Liver (tissue), 9 donors: ENCODE results near the gene ASIC5. TPM values are rescaled to one million over a fixed set of nuclear protein-coding genes. Genes with fewer than 3 reads are reported as not detected.

Experiments used
- DNase-seq: peaks from one replicate; pipeline ENCODE4 v3.0.0-alpha.2; 2017; ENCODE audit warnings: low spot score
- H3K27ac ChIP-seq, 2 donors: one replicate each; pipeline ENCODE4 v1.7.0; 2013; ENCODE audit warnings: inconsistent platforms in 2 of 2, low read length in 2 of 2, control low read depth in 1 of 2, low read depth in 1 of 2, mild to moderate bottlenecking in 1 of 2
- H3K27me3 ChIP-seq, 4 donors: one replicate each; pipeline versions ENCODE4 v1.6.1 to v1.7.0; 2013; ENCODE audit warnings: low read length in 3 of 4, inconsistent platforms in 1 of 4, mild to moderate bottlenecking in 1 of 4, moderate library complexity in 1 of 4; ENCODE audit not compliant: control insufficient read depth in 4 of 4, insufficient read depth in 4 of 4
- H3K36me3 ChIP-seq, 4 donors: one replicate each; pipeline versions ENCODE4 v1.6.1 to v1.7.0; 2013; ENCODE audit warnings: low read length in 3 of 4, mild to moderate bottlenecking in 3 of 4, low read depth in 1 of 4, moderate library complexity in 1 of 4; ENCODE audit not compliant: control insufficient read depth in 4 of 4, insufficient read depth in 3 of 4
- H3K4me1 ChIP-seq, 4 donors: one replicate each; pipeline versions ENCODE4 v1.6.1 to v1.7.0; 2013; ENCODE audit warnings: low read length in 3 of 4, mild to moderate bottlenecking in 3 of 4, moderate library complexity in 1 of 4; ENCODE audit not compliant: control insufficient read depth in 4 of 4, insufficient read depth in 4 of 4
- H3K4me3 ChIP-seq, 3 donors: one replicate each; pipeline versions ENCODE4 v1.6.1 to v1.7.0; 2013; ENCODE audit warnings: low read length in 3 of 3, control low read depth in 1 of 3, low read depth in 1 of 3, mild to moderate bottlenecking in 1 of 3
- H3K9ac ChIP-seq, 2 donors: one replicate each; pipeline ENCODE4 v1.7.0; 2013; ENCODE audit warnings: low read length in 2 of 2, mild to moderate bottlenecking in 2 of 2, moderate library complexity in 2 of 2, control low read depth in 1 of 2, low read depth in 1 of 2
- H3K9me3 ChIP-seq, 4 donors: one replicate each; pipeline versions ENCODE4 v1.6.1 to v1.7.0; 2013; ENCODE audit warnings: low read length in 3 of 4; ENCODE audit not compliant: control insufficient read depth in 4 of 4
- ATF3 ChIP-seq: IDR thresholded peaks from 2 replicates; pipeline ENCODE4 v1.6.1; 2016; ENCODE audit warnings: antibody characterized with exemption
- EGR1 ChIP-seq, 2 donors: IDR thresholded peaks; 2 replicates each; pipeline ENCODE4 v1.6.1; 2016 to 2018; ENCODE audit warnings: antibody characterized with exemption in 2 of 2, low read depth in 2 of 2
- FOXA1 ChIP-seq: IDR thresholded peaks from 2 replicates; pipeline ENCODE4 v1.6.1; 2016; ENCODE audit warnings: antibody characterized with exemption
- FOXA2 ChIP-seq: IDR thresholded peaks from 2 replicates; pipeline ENCODE4 v1.6.1; 2016; ENCODE audit warnings: antibody characterized with exemption
- GABPA ChIP-seq, 2 donors: IDR thresholded peaks in 1 of 2; conservative IDR thresholded peaks in 1 of 2; 2 replicates each; pipeline ENCODE4 v1.6.1; 2016; ENCODE audit warnings: antibody characterized with exemption in 2 of 2, mild to moderate bottlenecking in 1 of 2, moderate library complexity in 1 of 2
- HNF4A ChIP-seq, 2 donors: conservative IDR thresholded peaks; 2 replicates each; pipeline ENCODE4 v1.6.1; 2016; ENCODE audit warnings: antibody characterized with exemption in 2 of 2, mild to moderate bottlenecking in 2 of 2
- HNF4G ChIP-seq: IDR thresholded peaks from 2 replicates; pipeline ENCODE4 v1.6.1; 2016; ENCODE audit warnings: antibody characterized with exemption
- JUND ChIP-seq, 2 donors: IDR thresholded peaks; 2 replicates each; pipeline ENCODE4 v1.6.1; 2016; ENCODE audit warnings: antibody characterized with exemption in 2 of 2
- NR2F2 ChIP-seq: IDR thresholded peaks from 2 replicates; pipeline ENCODE4 v1.6.1; 2016; ENCODE audit warnings: antibody characterized with exemption
- RAD21 ChIP-seq, 2 donors: IDR thresholded peaks; 2 replicates each; pipeline ENCODE4 v1.6.1; 2016; ENCODE audit warnings: antibody characterized with exemption in 2 of 2, mild to moderate bottlenecking in 2 of 2
- RXRA ChIP-seq, 2 donors: IDR thresholded peaks; 2 replicates each; pipeline ENCODE4 v1.6.1; 2017 to 2018; ENCODE audit warnings: antibody characterized with exemption in 2 of 2, mild to moderate bottlenecking in 1 of 2
- SP1 ChIP-seq: IDR thresholded peaks from 2 replicates; pipeline ENCODE4 v1.6.1; 2018; ENCODE audit warnings: antibody characterized with exemption, mild to moderate bottlenecking
- TAF1 ChIP-seq: conservative IDR thresholded peaks from 2 replicates; pipeline ENCODE4 v1.6.1; 2016; ENCODE audit warnings: antibody characterized with exemption, mild to moderate bottlenecking
- YY1 ChIP-seq: IDR thresholded peaks from 2 replicates; pipeline ENCODE4 v1.6.1; 2016; ENCODE audit warnings: antibody characterized with exemption, mild to moderate bottlenecking
- ZBTB33 ChIP-seq: IDR thresholded peaks from 2 replicates; pipeline ENCODE4 v1.6.1; 2016; ENCODE audit warnings: antibody characterized with exemption
- WGBS: extraction: QIAGEN DNeasy Blood & Tissue Kit; methylation state at CpG from one replicate; pipeline ENCODE4 v1.1.7; 2013; 5-methylcytosine and 5-hydroxymethylcytosine counted together
- polyA plus RNA-seq, 2 donors: library from polyadenylated mRNA; stranded (reverse) in 1 of 2; unstranded in 1 of 2; fragments of 200-250 nt in 1 of 2; fragments of >200 nt in 1 of 2; fragmentation: Nextera tagmentation in 1 of 2; extraction: Ambion mirVana in 1 of 2; gene quantifications; one replicate each; pipeline versions ENCODE4 v1.2.1 to v1.2.3, GENCODE V29; 2013 to 2015
- total RNA-seq, 2 donors: library from RNA; depleted of rRNA; stranded (reverse); fragments of >200 nt; gene quantifications; one replicate each; pipeline ENCODE4 v1.2.3, GENCODE V29; 2014
- TF ChIP-seq, protein P1 (sequence below): fragments of 150-350 bp; IDR thresholded peaks from 2 replicates; pipeline ENCODE4 v1.5.1; 2017; ENCODE audit warnings: improper control_type of control experiment, low read depth, low read length; ENCODE audit not compliant: missing input control
- TF ChIP-seq, protein P2 (sequence below): IDR thresholded peaks from 2 replicates; pipeline ENCODE4 v1.6.1; 2016; ENCODE audit warnings: antibody characterized with exemption, mild to moderate bottlenecking
- TF ChIP-seq, protein P3 (sequence below): IDR thresholded peaks from 2 replicates; pipeline ENCODE4 v1.6.1; 2016; ENCODE audit warnings: antibody characterized with exemption
- donor health status: healthy.
- donor health status: healthy.
- donor health status: healthy.
- donor health status: healthy.
- donor health status: healthy.

ASIC5 gene
- total and polyA plus RNA-seq, 4 donors, result not detected

GRCh38 chr4:155887045-155887444 lies 21.0 kb upstream of the ASIC5 start:
- no peaks in the 10 kb centered on the region for H3K27me3 ChIP-seq
- TF ChIP-seq RXRA (IDR thresholded peaks at IDR 0.05) (no peak), FOXA1 (no peak), YY1 (no peak), HNF4G (no peak), TAF1 (no peak), NR2F2 (no peak), SP1 (no peak), FOXA2 (no peak), EGR1 (IDR thresholded peaks at IDR 0.05; ENCODE audit: low read depth in 2 of 2) (no peak), RAD21 (IDR thresholded peaks at IDR 0.05) (no peak), JUND (IDR thresholded peaks at IDR 0.05) (no peak), ATF3 (no peak), ZBTB33 (no peak), HNF4A (conservative IDR thresholded peaks at IDR 0.05) (no peak)
- TF ChIP-seq, protein P1, sequence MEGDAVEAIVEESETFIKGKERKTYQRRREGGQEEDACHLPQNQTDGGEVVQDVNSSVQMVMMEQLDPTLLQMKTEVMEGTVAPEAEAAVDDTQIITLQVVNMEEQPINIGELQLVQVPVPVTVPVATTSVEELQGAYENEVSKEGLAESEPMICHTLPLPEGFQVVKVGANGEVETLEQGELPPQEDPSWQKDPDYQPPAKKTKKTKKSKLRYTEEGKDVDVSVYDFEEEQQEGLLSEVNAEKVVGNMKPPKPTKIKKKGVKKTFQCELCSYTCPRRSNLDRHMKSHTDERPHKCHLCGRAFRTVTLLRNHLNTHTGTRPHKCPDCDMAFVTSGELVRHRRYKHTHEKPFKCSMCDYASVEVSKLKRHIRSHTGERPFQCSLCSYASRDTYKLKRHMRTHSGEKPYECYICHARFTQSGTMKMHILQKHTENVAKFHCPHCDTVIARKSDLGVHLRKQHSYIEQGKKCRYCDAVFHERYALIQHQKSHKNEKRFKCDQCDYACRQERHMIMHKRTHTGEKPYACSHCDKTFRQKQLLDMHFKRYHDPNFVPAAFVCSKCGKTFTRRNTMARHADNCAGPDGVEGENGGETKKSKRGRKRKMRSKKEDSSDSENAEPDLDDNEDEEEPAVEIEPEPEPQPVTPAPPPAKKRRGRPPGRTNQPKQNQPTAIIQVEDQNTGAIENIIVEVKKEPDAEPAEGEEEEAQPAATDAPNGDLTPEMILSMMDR, result no peak
- TF ChIP-seq, protein P2, sequence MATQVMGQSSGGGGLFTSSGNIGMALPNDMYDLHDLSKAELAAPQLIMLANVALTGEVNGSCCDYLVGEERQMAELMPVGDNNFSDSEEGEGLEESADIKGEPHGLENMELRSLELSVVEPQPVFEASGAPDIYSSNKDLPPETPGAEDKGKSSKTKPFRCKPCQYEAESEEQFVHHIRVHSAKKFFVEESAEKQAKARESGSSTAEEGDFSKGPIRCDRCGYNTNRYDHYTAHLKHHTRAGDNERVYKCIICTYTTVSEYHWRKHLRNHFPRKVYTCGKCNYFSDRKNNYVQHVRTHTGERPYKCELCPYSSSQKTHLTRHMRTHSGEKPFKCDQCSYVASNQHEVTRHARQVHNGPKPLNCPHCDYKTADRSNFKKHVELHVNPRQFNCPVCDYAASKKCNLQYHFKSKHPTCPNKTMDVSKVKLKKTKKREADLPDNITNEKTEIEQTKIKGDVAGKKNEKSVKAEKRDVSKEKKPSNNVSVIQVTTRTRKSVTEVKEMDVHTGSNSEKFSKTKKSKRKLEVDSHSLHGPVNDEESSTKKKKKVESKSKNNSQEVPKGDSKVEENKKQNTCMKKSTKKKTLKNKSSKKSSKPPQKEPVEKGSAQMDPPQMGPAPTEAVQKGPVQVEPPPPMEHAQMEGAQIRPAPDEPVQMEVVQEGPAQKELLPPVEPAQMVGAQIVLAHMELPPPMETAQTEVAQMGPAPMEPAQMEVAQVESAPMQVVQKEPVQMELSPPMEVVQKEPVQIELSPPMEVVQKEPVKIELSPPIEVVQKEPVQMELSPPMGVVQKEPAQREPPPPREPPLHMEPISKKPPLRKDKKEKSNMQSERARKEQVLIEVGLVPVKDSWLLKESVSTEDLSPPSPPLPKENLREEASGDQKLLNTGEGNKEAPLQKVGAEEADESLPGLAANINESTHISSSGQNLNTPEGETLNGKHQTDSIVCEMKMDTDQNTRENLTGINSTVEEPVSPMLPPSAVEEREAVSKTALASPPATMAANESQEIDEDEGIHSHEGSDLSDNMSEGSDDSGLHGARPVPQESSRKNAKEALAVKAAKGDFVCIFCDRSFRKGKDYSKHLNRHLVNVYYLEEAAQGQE, result no peak
- no peak overlapping the region for H3K4me3 ChIP-seq
- H3K9me3 ChIP-seq, result no peaks in the 10 kb centered on the region
- peaks cover 6 to 55% (median 40%) of the 10 kb centered on the region in 4 donors for H3K4me1 ChIP-seq
- no peak overlapping the region for H3K9ac ChIP-seq
- no peak for DNase-seq
- peak overlapping the region; percentile 23 to 48 for H3K27ac ChIP-seq
- 54% methylated on average over 1 of the region's 1 CpG for WGBS
- no peaks in the 10 kb centered on the region for H3K36me3 ChIP-seq

- TF ChIP-seq, protein P3, sequence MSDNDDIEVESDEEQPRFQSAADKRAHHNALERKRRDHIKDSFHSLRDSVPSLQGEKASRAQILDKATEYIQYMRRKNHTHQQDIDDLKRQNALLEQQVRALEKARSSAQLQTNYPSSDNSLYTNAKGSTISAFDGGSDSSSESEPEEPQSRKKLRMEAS, result peak; percentile 17
- TF ChIP-seq ATF3, result no peak
- TF ChIP-seq HNF4A (conservative IDR thresholded peaks at IDR 0.05), result peak; percentile 42 to 66
- TF ChIP-seq, protein P2, result no peak
- no peak for TF ChIP-seq EGR1 (IDR thresholded peaks at IDR 0.05; ENCODE audit: low read depth in 2 of 2)
- no peak for TF ChIP-seq FOXA1
- TF ChIP-seq TAF1, result peak; percentile 46
- TF ChIP-seq RXRA (IDR thresholded peaks at IDR 0.05), result peak; percentile 39 to 54
- peak in 1 of 2 donors; percentile 13 for TF ChIP-seq JUND (IDR thresholded peaks at IDR 0.05)
- TF ChIP-seq NR2F2, result no peak
- no peak for TF ChIP-seq GABPA (IDR thresholded peaks at IDR 0.05 in 1 of 2, conservative IDR thresholded peaks at IDR 0.05 in 1 of 2)
- TF ChIP-seq RAD21 (IDR thresholded peaks at IDR 0.05), result no peak
- TF ChIP-seq SP1, result peak; percentile 35
- TF ChIP-seq FOXA2, result peak; percentile 27
- 30% methylated on average over 6 of the region's 6 CpGs for WGBS
Measured at GRCh38 chr4:155885666-155886065, 19.6 kb upstream of the ASIC5 start.

More at GRCh38 chr4:155885666-155886065, 19.6 kb upstream of the ASIC5 start:
- H3K27me3 ChIP-seq, result no peaks in the 10 kb centered on the region
- H3K9ac ChIP-seq, result no peak overlapping the region
- no peaks in the 10 kb centered on the region for H3K36me3 ChIP-seq
- no peak overlapping the region for H3K4me3 ChIP-seq
- H3K4me1 ChIP-seq, result peaks cover 6 to 55% (median 44%) of the 10 kb centered on the region in 4 donors
- no peak for DNase-seq
- H3K27ac ChIP-seq, result peak overlapping the region; percentile 33 to 74
- no peaks in the 10 kb centered on the region for H3K9me3 ChIP-seq
